H1 (cell line): Measurements from ENCODE around the gene SH3RF3. TPM values are rescaled to one million over a fixed set of nuclear protein-coding genes. Genes with fewer than 3 reads are reported as not detected.

Experiments used
- CTCF ChIA-PET: fragments of 300-600 bp; sonication (Branson Sonifier 250); formaldehyde crosslinking; loops from one replicate; lab custom pipeline; 2021; ENCODE audit not compliant: partially characterized antibody; lab: Charles Lee
- POLR2A ChIA-PET: fragments of 300-600 bp; sonication (Branson Sonifier 250); formaldehyde crosslinking; loops from one replicate; lab custom pipeline; 2021; ENCODE audit warnings: inconsistent platforms; ENCODE audit not compliant: partially characterized antibody; lab: Charles Lee
- DNase-seq, 2 experiments: peaks; one replicate each; pipeline versions ENCODE4 v3.0.0 to v3.0.0-alpha.2; 2010 to 2022; ENCODE audit warnings: low spot score in 2 of 2, low read depth in 1 of 2, mixed read lengths in 1 of 2
- FAIRE-seq: peaks from 2 replicates; lab custom pipeline; 2011; peaks lifted over from hg19 to GRCh38; lab: Jason Lieb, UNC
- H2AFZ ChIP-seq: 2 replicates; pipeline ENCODE4 v1.8.1; 2012; ENCODE audit warnings: low read length, inconsistent platforms
- H2AK5ac ChIP-seq: 2 replicates; pipeline ENCODE4 v1.6.1; 2013; ENCODE audit warnings: low read depth, low read length
- H2BK120ac ChIP-seq: replicated peaks from 2 replicates; pipeline ENCODE3; 2013; ENCODE audit warnings: low read depth, low read length, inconsistent platforms
- H2BK12ac ChIP-seq: 2 replicates; pipeline ENCODE4 v1.6.1; 2013; ENCODE audit warnings: low read depth, low read length
- H2BK15ac ChIP-seq: 2 replicates; pipeline ENCODE4 v1.6.1; 2013; ENCODE audit warnings: low read length
- H2BK20ac ChIP-seq: 2 replicates; pipeline ENCODE4 v1.6.1; 2013; ENCODE audit warnings: low read length
- H2BK5ac ChIP-seq: 2 replicates; pipeline ENCODE4 v1.6.1; 2013; ENCODE audit warnings: low read depth, low read length
- H3K14ac ChIP-seq: 2 replicates; pipeline ENCODE4 v1.6.1; 2013; ENCODE audit warnings: inconsistent platforms; ENCODE audit not compliant: insufficient read length
- H3K18ac ChIP-seq: 2 replicates; pipeline ENCODE4 v1.6.1; 2013; ENCODE audit warnings: low read length; ENCODE audit errors: extremely low read depth
- H3K23ac ChIP-seq: 2 replicates; pipeline ENCODE4 v1.6.1; 2013; ENCODE audit warnings: inconsistent platforms; ENCODE audit not compliant: insufficient read length
- H3K23me2 ChIP-seq: 2 replicates; pipeline ENCODE4 v1.6.1; 2013; ENCODE audit warnings: low read depth, low read length
- H3K27ac ChIP-seq: 2 replicates; pipeline ENCODE4 v1.6.1; 2011; ENCODE audit warnings: low read depth, low read length, inconsistent platforms
- H3K27me3 ChIP-seq, 4 experiments: replicated peaks in 1 of 4; 1 replicate in 1 of 4; 2 replicates in 3 of 4; pipeline versions ENCODE4 v1.6.1 to v1.8.1; 2011 to 2013; ENCODE audit warnings: low read length in 3 of 4, mild to moderate bottlenecking in 3 of 4, inconsistent platforms in 2 of 4, mixed read lengths in 2 of 4, moderate library complexity in 1 of 4; ENCODE audit not compliant: control insufficient read depth in 3 of 4, insufficient read depth in 3 of 4; ENCODE audit errors: extremely low read depth in 1 of 4
- H3K36me3 ChIP-seq, 4 experiments: 2 replicates each; pipeline versions ENCODE4 v1.6.1 to v1.8.1; 2011 to 2013; ENCODE audit warnings: mild to moderate bottlenecking in 4 of 4, low read length in 3 of 4, moderate library complexity in 2 of 4, control low read depth in 1 of 4, inconsistent platforms in 1 of 4; ENCODE audit not compliant: insufficient read depth in 4 of 4, control insufficient read depth in 2 of 4
- H3K4ac ChIP-seq: replicated peaks from 2 replicates; pipeline ENCODE3; 2013; ENCODE audit warnings: low read length, low read depth, mixed read lengths, inconsistent platforms; ENCODE audit not compliant: insufficient read length
- H3K4me1 ChIP-seq, 4 experiments: replicated peaks in 1 of 4; 1 replicate in 1 of 4; 2 replicates in 3 of 4; pipeline versions ENCODE4 v1.6.1 to v1.8.1; 2011 to 2013; ENCODE audit warnings: low read length in 3 of 4, inconsistent platforms in 2 of 4, mixed read lengths in 1 of 4; ENCODE audit not compliant: insufficient read depth in 4 of 4, control insufficient read depth in 3 of 4
- H3K4me2 ChIP-seq, 2 experiments: 2 replicates each; pipeline versions ENCODE4 v1.6.1 to v1.8.1; 2011 to 2013; ENCODE audit warnings: low read depth in 2 of 2, low read length in 2 of 2, control low read depth in 1 of 2, inconsistent platforms in 1 of 2, mild to moderate bottlenecking in 1 of 2; ENCODE audit not compliant: insufficient read depth in 1 of 2
- H3K4me3 ChIP-seq, 4 experiments: fragments of 200-600, 300-600 bp in 1 of 4; sonication (generic), shearing (Covaris generic), sonication (Bioruptor Twin) in 1 of 4; 2 replicates each; pipeline versions ENCODE4 v1.5.1 to v1.8.1; 2011 to 2016; ENCODE audit warnings: low read length in 4 of 4, low read depth in 3 of 4, control low read depth in 2 of 4, inconsistent platforms in 2 of 4, mild to moderate bottlenecking in 2 of 4, mixed read lengths in 1 of 4, moderate library complexity in 1 of 4; ENCODE audit not compliant: insufficient read depth in 2 of 4; ENCODE audit errors: extremely low read depth in 1 of 4
- H3K56ac ChIP-seq: replicated peaks from 2 replicates; pipeline ENCODE3; 2013; ENCODE audit warnings: low read depth, mild to moderate bottlenecking, mixed read lengths, low read length, inconsistent platforms; ENCODE audit not compliant: insufficient read length
- H3K79me1 ChIP-seq: 2 replicates; pipeline ENCODE4 v1.6.1; 2013; ENCODE audit warnings: low read depth, low read length, control low read depth
- H3K79me2 ChIP-seq, 2 experiments: 2 replicates each; pipeline versions ENCODE4 v1.6.1 to v1.8.1; 2012 to 2013; ENCODE audit warnings: low read length in 2 of 2, mild to moderate bottlenecking in 2 of 2, inconsistent platforms in 1 of 2; ENCODE audit not compliant: insufficient read depth in 2 of 2, control insufficient read depth in 1 of 2
- H3K9ac ChIP-seq, 4 experiments: replicated peaks in 1 of 4; 1 replicate in 1 of 4; 2 replicates in 3 of 4; pipeline versions ENCODE4 v1.6.1 to v1.8.1; 2011 to 2013; ENCODE audit warnings: low read depth in 3 of 4, low read length in 3 of 4, control low read depth in 2 of 4, mild to moderate bottlenecking in 2 of 4, moderate library complexity in 2 of 4, inconsistent platforms in 1 of 4; ENCODE audit errors: extremely low read depth in 1 of 4
- H3K9me3 ChIP-seq, 2 experiments: 2 replicates each; pipeline versions ENCODE4 v1.6.1 to v1.8.1; 2012 to 2013; ENCODE audit warnings: mild to moderate bottlenecking in 2 of 2, moderate library complexity in 2 of 2, control low read depth in 1 of 2, inconsistent platforms in 1 of 2, low read depth in 1 of 2, low read length in 1 of 2, mixed read lengths in 1 of 2; ENCODE audit not compliant: insufficient read depth in 2 of 2
- H4K20me1 ChIP-seq, 2 experiments: replicated peaks in 1 of 2; 2 replicates each; pipeline versions ENCODE3 to v1.8.1; 2011 to 2013; ENCODE audit warnings: inconsistent platforms in 2 of 2, low read length in 2 of 2, mild to moderate bottlenecking in 1 of 2; ENCODE audit not compliant: insufficient read depth in 2 of 2, control insufficient read depth in 1 of 2
- H4K5ac ChIP-seq: 2 replicates; pipeline ENCODE4 v1.6.1; 2013; ENCODE audit warnings: low read length, low read depth, mixed read lengths, inconsistent platforms; ENCODE audit not compliant: insufficient read length
- H4K8ac ChIP-seq: 2 replicates; pipeline ENCODE4 v1.8.0; 2013; ENCODE audit warnings: mild to moderate bottlenecking, moderate library complexity, low read length, inconsistent platforms; ENCODE audit not compliant: insufficient read depth; ENCODE audit errors: extremely low read depth
- H4K91ac ChIP-seq: replicated peaks from 2 replicates; pipeline ENCODE3; 2013; ENCODE audit warnings: low read length, mixed read lengths, inconsistent platforms; ENCODE audit not compliant: insufficient read length
- CHD2 ChIP-seq: IDR thresholded peaks from 2 replicates; pipeline ENCODE4 v1.6.1; 2012; ENCODE audit warnings: low read length, improper control_type of control experiment
- POLR2AphosphoS5 ChIP-seq: IDR thresholded peaks from 2 replicates; pipeline ENCODE4 v1.6.1; 2011; ENCODE audit warnings: low read depth, low read length
- RBBP5 ChIP-seq: IDR thresholded peaks from 2 replicates; pipeline ENCODE4 v1.7.1; 2012; ENCODE audit warnings: low read depth, mild to moderate bottlenecking, inconsistent platforms, low read length, moderate library complexity, borderline replicate concordance
- WGBS, 2 experiments: shearing (Covaris generic) in 1 of 2; methylation state at CpG; one replicate each; pipeline versions ENCODE4 v1.1.6 to v1.1.7; 2013 to 2015; ENCODE audit warnings: low lambda C conversion rate in 2 of 2, mixed read lengths in 2 of 2, inconsistent platforms in 1 of 2, low coverage in 1 of 2, missing lambda C conversion rate in 1 of 2; ENCODE audit not compliant: insufficient replicate concordance in 2 of 2, insufficient coverage in 1 of 2, insufficient read length in 1 of 2; ENCODE audit errors: extremely low coverage in 1 of 2, missing lambda C conversion rate in 1 of 2; 5-methylcytosine and 5-hydroxymethylcytosine counted together
- polyA plus RNA-seq, 7 experiments: library from polyadenylated mRNA; depleted of rRNA in 3 of 7; stranded (reverse) in 5 of 7; unstranded in 2 of 7; fragments of >200 nt in 5 of 7; fragments of 200-250 nt in 2 of 7; gene quantifications; 1 replicate in 5 of 7; 2 replicates in 1 of 7; 4 replicates in 1 of 7; pipeline versions ENCODE4 v1.2.1 to v1.2.3, GENCODE V29; 2011 to 2013; ENCODE audit warnings: missing spikeins in 2 of 7, mixed read lengths in 2 of 7
- total RNA-seq: library from RNA; stranded (reverse); fragmentation: NEBNext Ultra II Directional; extraction: Animal tissue kit (Norgen Biotek cat#: 25700); gene quantifications from 2 replicates; pipeline ENCODE4 v1.2.1, GENCODE V29; 2021

Gene SH3RF3
- total and polyA plus RNA-seq, 2 of the 8 experiments (the other 6 are each of a cell fraction or from before 2014, with no cell fraction given), result 0.11 to 0.65 TPM

GRCh38 chr2:109519513-109519912 lies 390.5 kb downstream of the SH3RF3 start:
- no peak for FAIRE-seq
- TF ChIP-seq POLR2AphosphoS5 (no peak), RBBP5 (no peak), CHD2 (no peak)
- TF ChIP-seq, all 59 proteins: peak for 0
- CTCF ChIA-PET, result interaction anchor here (1.1 to 1.6 kb wide), 2 partner anchors 9 to 27 kb away, joined by 4 to 5 read pairs; no protein-coding TSS in a partner anchor

More at GRCh38 chr2:109519513-109519912, 390.5 kb downstream of the SH3RF3 start:
- H3K79me2 ChIP-seq, result no peaks in the 10 kb centered on the region
- H2BK12ac ChIP-seq, result no peak overlapping the region
- H3K4ac ChIP-seq, result no peak overlapping the region
- H3K14ac ChIP-seq, result no peak overlapping the region
- DNase-seq, result no peak
- no peaks in the 10 kb centered on the region for H3K4me1 ChIP-seq
- no peaks in the 10 kb centered on the region for H3K79me1 ChIP-seq
- no peak overlapping the region for H2AK5ac ChIP-seq
- no peak overlapping the region for H3K56ac ChIP-seq
- no peak overlapping the region for H4K5ac ChIP-seq
- no peak overlapping the region for H2BK120ac ChIP-seq
- no peaks in the 10 kb centered on the region for H3K9me3 ChIP-seq
- H3K23me2 ChIP-seq, result no peaks in the 10 kb centered on the region; the same call in 1 of the 2 replicates
- H3K9ac ChIP-seq, result no peak overlapping the region
- POLR2A ChIA-PET, result no interaction called here
- H4K91ac ChIP-seq, result no peak overlapping the region
- no peaks in the 10 kb centered on the region for H3K27me3 ChIP-seq
- H4K20me1 ChIP-seq, result no peaks in the 10 kb centered on the region
- H3K4me3 ChIP-seq, result no peak overlapping the region
- no peak overlapping the region for H2BK20ac ChIP-seq
- no peaks in the 10 kb centered on the region for H3K36me3 ChIP-seq
- no peak overlapping the region for H3K27ac ChIP-seq
- no peak overlapping the region for H2BK15ac ChIP-seq
- no peak overlapping the region for H3K4me2 ChIP-seq
- no peak overlapping the region for H2BK5ac ChIP-seq
- H3K18ac ChIP-seq, result no peak overlapping the region
- WGBS, 2 experiments, result 85% methylated on average over 4 of the region's 4 CpGs; no CpG with 5 or more reads in 1 of the 2 experiments
- no peak overlapping the region for H3K23ac ChIP-seq
- no peak overlapping the region; the same call in 1 of the 2 replicates for H4K8ac ChIP-seq
- H2AFZ ChIP-seq, result no peak overlapping the region
